SK-N-SH treated with all-trans-retinoic acid at 6 μM for 48 hours (cell line): ENCODE measurements around the gene SUPT3H.

Source experiments
- ATAC-seq: fragments of 200-7000 bp; cut with Tn5 transposase; 3 replicates; pipeline ENCODE4 v1.9.1; 2020; ENCODE audit warnings: mild to moderate bottlenecking, moderate library complexity
- ARNTL ChIP-seq: fragments of 450-650 bp; formaldehyde crosslinking; IDR thresholded peaks from 2 replicates; pipeline ENCODE4 v1.5.0; 2020; ENCODE audit warnings: low read depth, mild to moderate bottlenecking, moderate library complexity, borderline replicate concordance
- BACH2 ChIP-seq: fragments of 250-450 bp; sonication (Bioruptor Pico); IDR thresholded peaks from 2 replicates; pipeline ENCODE4 v1.9.0; 2021; ENCODE audit warnings: mild to moderate bottlenecking, borderline replicate concordance
- CSDC2 ChIP-seq: fragments of 250-450 bp; sonication (Bioruptor Pico); IDR thresholded peaks from 2 replicates; pipeline ENCODE4 v1.5.0; 2020; ENCODE audit warnings: mild to moderate bottlenecking, moderate library complexity
- CSRNP3 ChIP-seq: fragments of 250-450 bp; sonication (Bioruptor Pico); IDR thresholded peaks from 2 replicates; pipeline ENCODE4 v1.5.1; 2021; ENCODE audit warnings: mild to moderate bottlenecking, moderate library complexity
- ESRRG ChIP-seq: fragments of 250-450 bp; sonication (Bioruptor Pico); IDR thresholded peaks from 2 replicates; pipeline ENCODE4 v1.6.1; 2021; ENCODE audit warnings: mild to moderate bottlenecking
- GLIS3 ChIP-seq: fragments of 250-450 bp; sonication (Bioruptor Pico); IDR thresholded peaks from 2 replicates; pipeline ENCODE4 v1.5.0; 2020; ENCODE audit warnings: mild to moderate bottlenecking, moderate library complexity
- ISL1 ChIP-seq: fragments of 250-450 bp; sonication (Bioruptor Pico); IDR thresholded peaks from 2 replicates; pipeline ENCODE4 v2.1.2; 2022; ENCODE audit warnings: mild to moderate bottlenecking, moderate library complexity
- OSR1 ChIP-seq: fragments of 250-450 bp; sonication (Bioruptor Pico); IDR thresholded peaks from 2 replicates; pipeline ENCODE4 v1.8.0; 2022; ENCODE audit warnings: moderate library complexity, mild to moderate bottlenecking, inconsistent platforms
- PATZ1 ChIP-seq: fragments of 250-450 bp; sonication (Bioruptor Pico); IDR thresholded peaks from 2 replicates; pipeline ENCODE4 v1.8.0; 2020; ENCODE audit warnings: mild to moderate bottlenecking, moderate library complexity, borderline replicate concordance
- POU6F1 ChIP-seq: fragments of 250-450 bp; sonication (Bioruptor Pico); IDR thresholded peaks from 2 replicates; pipeline ENCODE4 v1.8.0; 2021; ENCODE audit warnings: low read depth, mild to moderate bottlenecking, moderate library complexity, borderline replicate concordance
- PPARA ChIP-seq: fragments of 250-450 bp; sonication (Bioruptor Pico); IDR thresholded peaks from 2 replicates; pipeline ENCODE4 v1.5.0; 2020; ENCODE audit warnings: mild to moderate bottlenecking, borderline replicate concordance
- RARB ChIP-seq: fragments of 250-450 bp; sonication (Bioruptor Pico); IDR thresholded peaks from 2 replicates; pipeline ENCODE4 v1.8.0; 2021; ENCODE audit warnings: mild to moderate bottlenecking, moderate library complexity
- SNAI2 ChIP-seq: fragments of 250-450 bp; sonication (Bioruptor Pico); IDR thresholded peaks from 2 replicates; pipeline ENCODE4 v1.5.0; 2020; ENCODE audit warnings: mild to moderate bottlenecking, moderate library complexity
- TCF4 ChIP-seq: fragments of 250-450 bp; sonication (Bioruptor Pico); IDR thresholded peaks from 2 replicates; pipeline ENCODE4 v1.8.0; 2021; ENCODE audit warnings: mild to moderate bottlenecking, moderate library complexity, borderline replicate concordance
- TOX ChIP-seq: fragments of 250-450 bp; sonication (Bioruptor Pico); IDR thresholded peaks from 2 replicates; pipeline ENCODE4 v1.8.0; 2021; ENCODE audit warnings: mild to moderate bottlenecking, moderate library complexity, borderline replicate concordance
- TSHZ2 ChIP-seq: fragments of 250-450 bp; sonication (Bioruptor Pico); IDR thresholded peaks from 2 replicates; pipeline ENCODE4 v1.5.0; 2020; ENCODE audit warnings: mild to moderate bottlenecking, moderate library complexity
- ZC3H10 ChIP-seq: fragments of 250-450 bp; sonication (Bioruptor Pico); IDR thresholded peaks from 2 replicates; pipeline ENCODE4 v1.5.1; 2021; ENCODE audit warnings: mild to moderate bottlenecking, moderate library complexity
- ZFP30 ChIP-seq: fragments of 450-650 bp; formaldehyde crosslinking; IDR thresholded peaks from 2 replicates; pipeline ENCODE4 v1.5.0; 2022; ENCODE audit warnings: mild to moderate bottlenecking, moderate library complexity
- ZNF565 ChIP-seq: fragments of 450-650 bp; formaldehyde crosslinking; conservative IDR thresholded peaks from 2 replicates; pipeline ENCODE4 v1.5.0; 2020; ENCODE audit warnings: low read depth, mild to moderate bottlenecking, moderate library complexity
- ZNF70 ChIP-seq: fragments of 450-650 bp; formaldehyde crosslinking; IDR thresholded peaks from 2 replicates; pipeline ENCODE4 v1.5.0; 2020; ENCODE audit warnings: mild to moderate bottlenecking, moderate library complexity
- ZNF8 ChIP-seq: fragments of 450-650 bp; formaldehyde crosslinking; IDR thresholded peaks from 2 replicates; pipeline ENCODE4 v1.5.0; 2020; ENCODE audit warnings: mild to moderate bottlenecking, moderate library complexity
- TF ChIP-seq, protein P1 (sequence below): fragments of 250-450 bp; sonication (Bioruptor Pico); IDR thresholded peaks from 2 replicates; pipeline ENCODE4 v1.5.1; 2020; ENCODE audit warnings: low read depth, mild to moderate bottlenecking, moderate library complexity

The SUPT3H gene

GRCh38 chr6:44850312-44850711, 527.4 kb downstream of the SUPT3H start:
- TF ChIP-seq ZNF70 (CRISPR knock-in tag) = no peak
- TF ChIP-seq ZC3H10 (CRISPR knock-in tag) = no peak
- TF ChIP-seq ISL1 (CRISPR knock-in tag) = no peak
- no peak for TF ChIP-seq ZNF8 (CRISPR knock-in tag)
- TF ChIP-seq TCF4 (CRISPR knock-in tag) = no peak
- TF ChIP-seq ZFP30 (CRISPR knock-in tag) = no peak
- no peak for TF ChIP-seq SNAI2 (CRISPR knock-in tag)
- no peak for TF ChIP-seq ZNF565 (CRISPR knock-in tag)
- no peak for TF ChIP-seq BACH2 (CRISPR knock-in tag)
- TF ChIP-seq POU6F1 (CRISPR knock-in tag) = no peak
- no peak for TF ChIP-seq OSR1
- no peak for TF ChIP-seq CSRNP3 (CRISPR knock-in tag)
- no peak for TF ChIP-seq CSDC2
- no peak for TF ChIP-seq TOX
- no peak for TF ChIP-seq GLIS3 (CRISPR knock-in tag)
- TF ChIP-seq, protein P1, sequence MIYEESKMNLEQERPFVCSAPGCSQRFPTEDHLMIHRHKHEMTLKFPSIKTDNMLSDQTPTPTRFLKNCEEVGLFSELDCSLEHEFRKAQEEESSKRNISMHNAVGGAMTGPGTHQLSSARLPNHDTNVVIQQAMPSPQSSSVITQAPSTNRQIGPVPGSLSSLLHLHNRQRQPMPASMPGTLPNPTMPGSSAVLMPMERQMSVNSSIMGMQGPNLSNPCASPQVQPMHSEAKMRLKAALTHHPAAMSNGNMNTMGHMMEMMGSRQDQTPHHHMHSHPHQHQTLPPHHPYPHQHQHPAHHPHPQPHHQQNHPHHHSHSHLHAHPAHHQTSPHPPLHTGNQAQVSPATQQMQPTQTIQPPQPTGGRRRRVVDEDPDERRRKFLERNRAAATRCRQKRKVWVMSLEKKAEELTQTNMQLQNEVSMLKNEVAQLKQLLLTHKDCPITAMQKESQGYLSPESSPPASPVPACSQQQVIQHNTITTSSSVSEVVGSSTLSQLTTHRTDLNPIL (CRISPR knock-in tag) = no peak
- no peak for TF ChIP-seq PATZ1 (CRISPR knock-in tag)
- no peak for ATAC-seq

DNA sequence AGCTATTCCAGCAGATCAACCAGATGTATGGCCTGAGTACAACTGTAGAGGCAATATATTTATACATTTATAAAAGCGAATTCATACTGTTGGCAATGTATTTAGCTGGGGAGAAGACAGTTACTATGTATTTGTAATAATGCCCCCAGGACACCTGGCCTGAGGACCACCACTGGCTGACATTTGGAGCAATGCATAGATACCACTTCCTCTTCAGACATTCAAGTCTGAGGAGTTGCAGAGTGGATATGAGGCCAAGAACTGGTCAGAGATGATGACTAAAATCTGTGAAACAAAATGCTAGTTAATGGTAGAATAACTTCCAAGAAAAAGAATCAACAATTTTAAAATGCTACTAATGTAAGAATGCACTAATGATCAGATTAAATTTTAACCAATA, 527.9 kb downstream of the SUPT3H start:
- ATAC-seq = no peak
- TF ChIP-seq OSR1 (no peak), ZNF565 (CRISPR knock-in tag) (no peak), ISL1 (CRISPR knock-in tag) (no peak), PPARA (CRISPR knock-in tag) (no peak), RARB (no peak), ESRRG (CRISPR knock-in tag) (no peak)
- TF ChIP-seq, all 23 proteins: peak for 0

GRCh38 chr6:44843734-44844133, 534.0 kb downstream of the SUPT3H start:
- ATAC-seq = no peak
- TF ChIP-seq ZFP30 (CRISPR knock-in tag) = no peak
- TF ChIP-seq CSRNP3 (CRISPR knock-in tag) = no peak
- TF ChIP-seq ARNTL (CRISPR knock-in tag) = no peak
- TF ChIP-seq ISL1 (CRISPR knock-in tag) = no peak
- TF ChIP-seq ZNF8 (CRISPR knock-in tag) = no peak
- no peak for TF ChIP-seq ZNF70 (CRISPR knock-in tag)
- no peak for TF ChIP-seq CSDC2
- no peak for TF ChIP-seq TSHZ2
- TF ChIP-seq, protein P1 (CRISPR knock-in tag) = no peak
- TF ChIP-seq PATZ1 (CRISPR knock-in tag) = no peak
- TF ChIP-seq GLIS3 (CRISPR knock-in tag) = no peak
- no peak for TF ChIP-seq ZC3H10 (CRISPR knock-in tag)
- TF ChIP-seq BACH2 (CRISPR knock-in tag) = no peak
- TF ChIP-seq TCF4 (CRISPR knock-in tag) = no peak
